Gastrocnemius medialis (tissue), 4 donors: ENCODE measurements around the gene PCDH18. TPM values are rescaled to one million over a fixed set of nuclear protein-coding genes. Genes with fewer than 3 reads are reported as not detected.
"Not testable (repeated sequence)": the region's sequence is repeated elsewhere in the genome, so short reads cannot be mapped to it uniquely, and the experiment has no call there.

Experiments used
- ATAC-seq, 2 donors: fragments of 150-250 bp; one replicate each; pipeline ENCODE4 v1.9.1; 2016
- DNase-seq, 2 donors: peaks; one replicate each; pipeline ENCODE4 v3.0.0-alpha.2; 2019
- H3K27ac ChIP-seq, 4 donors: fragments of 200-600 bp; sonication (generic); 1 replicate in 1 of 4; 2 replicates in 3 of 4; pipeline ENCODE4 v1.5.1; 2016 to 2018; ENCODE audit warnings: mild to moderate bottlenecking in 2 of 4, moderate library complexity in 1 of 4
- H3K27me3 ChIP-seq, 3 donors: fragments of 200-600 bp; sonication (generic) in 2 of 3; 1 replicate in 1 of 3; 2 replicates in 2 of 3; pipeline versions ENCODE4 v1.5.1 to v1.6.0; 2016 to 2019; ENCODE audit warnings: mild to moderate bottlenecking in 1 of 3, moderate library complexity in 1 of 3
- H3K36me3 ChIP-seq, 2 donors: fragments of 200-600 bp; sonication (generic) in 1 of 2; one replicate each; pipeline ENCODE4 v1.5.1; 2017 to 2018
- H3K4me1 ChIP-seq, 2 donors: fragments of 200-600 bp; sonication (generic) in 1 of 2; one replicate each; pipeline ENCODE4 v1.5.1; 2016 to 2017; ENCODE audit warnings: mild to moderate bottlenecking in 2 of 2
- H3K4me3 ChIP-seq, 4 donors: fragments of 200-600 bp; sonication (generic) in 3 of 4; 1 replicate in 1 of 4; 2 replicates in 3 of 4; pipeline ENCODE4 v1.5.1; 2016 to 2019; ENCODE audit warnings: mild to moderate bottlenecking in 2 of 4
- H3K9me3 ChIP-seq, 3 donors: fragments of 200-600 bp; sonication (generic) in 2 of 3; 1 replicate in 1 of 3; 2 replicates in 2 of 3; pipeline ENCODE4 v1.5.1; 2016 to 2019
- POLR2A ChIP-seq, 2 donors: fragments of 450-650 bp; IDR thresholded peaks; one replicate each; pipeline ENCODE4 v1.6.1; 2017; ENCODE audit warnings: antibody characterized with exemption in 2 of 2, mild to moderate bottlenecking in 2 of 2, moderate library complexity in 2 of 2
- in situ Hi-C, 4 donors: fragments of 200-750 bp; cut with MboI; loops; one replicate each; pipeline versions ENCODE4 v1.15.0 to v1.8.0; 2017; ENCODE audit warnings: low sequenced_read_pairs in 4 of 4
- intact Hi-C: fragments of 100-400 bp; cut with DNase I; formaldehyde crosslinking; loops from one replicate; pipeline ENCODE4 v1.15.1; 2023; ENCODE audit warnings: low total_unique reads
- total RNA-seq, 4 donors: library from RNA; depleted of rRNA; stranded (reverse); fragments of >200 nt; gene quantifications; one replicate each; pipeline versions ENCODE4 v1.1.0 to v1.2.3, GENCODE V29; 2016
- TF ChIP-seq, protein P1 (sequence below), 5 experiments: fragments of 450-650 bp in 3 of 5; fragments of 200-600 bp in 2 of 5; sonication (generic) in 2 of 5; IDR thresholded peaks in 4 of 5; conservative IDR thresholded peaks in 1 of 5; 1 replicate in 4 of 5; 2 replicates in 1 of 5; pipeline ENCODE4 v1.5.1; 2016 to 2019; ENCODE audit warnings: antibody characterized with exemption in 5 of 5, mild to moderate bottlenecking in 3 of 5, moderate library complexity in 3 of 5

Gene PCDH18
- total RNA-seq, 4 donors from 2014 or later, result 2.3 to 10.5 (median 5.9) TPM

DNA sequence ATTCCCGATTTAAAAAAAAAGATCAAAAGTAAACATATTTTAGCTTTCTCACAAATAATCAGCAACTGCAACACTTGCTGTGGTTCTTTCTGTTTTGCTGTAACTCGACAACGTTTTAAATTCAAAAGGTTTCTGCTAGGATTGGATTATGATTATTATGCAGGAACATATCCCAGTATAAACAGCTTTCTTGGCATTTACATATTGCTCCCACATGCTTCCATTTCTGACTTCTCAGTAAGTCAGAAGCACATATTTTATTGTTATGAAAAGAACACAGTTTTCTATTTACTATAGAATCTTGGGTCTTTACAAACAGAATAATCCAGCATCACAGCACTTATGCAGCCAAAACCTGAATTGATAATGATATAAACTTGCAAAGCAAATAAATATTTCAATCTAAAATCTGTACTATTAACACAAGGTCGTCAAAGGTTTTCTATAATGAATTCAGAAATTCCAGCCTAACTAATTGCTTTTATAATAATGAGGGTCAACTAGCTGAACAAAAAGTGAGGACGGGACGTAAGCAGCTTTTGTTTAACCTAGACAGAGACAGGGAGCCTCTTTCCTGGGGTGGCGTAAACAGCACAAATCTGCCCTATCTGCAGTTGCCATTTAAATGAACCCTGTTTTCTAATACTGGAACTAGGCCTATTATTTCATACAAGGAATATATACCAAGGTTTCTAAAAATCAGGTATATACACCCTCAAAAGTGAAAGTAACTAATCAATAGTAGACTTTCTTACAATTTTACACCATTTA, 9.8 kb upstream of the PCDH18 start:
- Histone ChIP-seq H3K4me3 (peak overlapping the region in 3 of 4 donors; percentile 18 to 30 (median 24)), H3K27ac (peak overlapping the region in 2 of 4 donors; percentile 17 to 28), H3K4me1 (peaks cover 0 to 10% of the 10 kb centered on the region in 2 donors), H3K36me3 (no peaks in the 10 kb centered on the region), H3K27me3 (no peaks in the 10 kb centered on the region), H3K9me3 (no peaks in the 10 kb centered on the region)
- ATAC-seq (no peak), DNase-seq (no peak)
- in situ Hi-C loops (no loop called here), intact Hi-C loops (no loop called here)
- no peak for TF ChIP-seq POLR2A (IDR thresholded peaks at IDR 0.05)
- TF ChIP-seq, protein P1, sequence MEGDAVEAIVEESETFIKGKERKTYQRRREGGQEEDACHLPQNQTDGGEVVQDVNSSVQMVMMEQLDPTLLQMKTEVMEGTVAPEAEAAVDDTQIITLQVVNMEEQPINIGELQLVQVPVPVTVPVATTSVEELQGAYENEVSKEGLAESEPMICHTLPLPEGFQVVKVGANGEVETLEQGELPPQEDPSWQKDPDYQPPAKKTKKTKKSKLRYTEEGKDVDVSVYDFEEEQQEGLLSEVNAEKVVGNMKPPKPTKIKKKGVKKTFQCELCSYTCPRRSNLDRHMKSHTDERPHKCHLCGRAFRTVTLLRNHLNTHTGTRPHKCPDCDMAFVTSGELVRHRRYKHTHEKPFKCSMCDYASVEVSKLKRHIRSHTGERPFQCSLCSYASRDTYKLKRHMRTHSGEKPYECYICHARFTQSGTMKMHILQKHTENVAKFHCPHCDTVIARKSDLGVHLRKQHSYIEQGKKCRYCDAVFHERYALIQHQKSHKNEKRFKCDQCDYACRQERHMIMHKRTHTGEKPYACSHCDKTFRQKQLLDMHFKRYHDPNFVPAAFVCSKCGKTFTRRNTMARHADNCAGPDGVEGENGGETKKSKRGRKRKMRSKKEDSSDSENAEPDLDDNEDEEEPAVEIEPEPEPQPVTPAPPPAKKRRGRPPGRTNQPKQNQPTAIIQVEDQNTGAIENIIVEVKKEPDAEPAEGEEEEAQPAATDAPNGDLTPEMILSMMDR (IDR thresholded peaks at IDR 0.05 in 4 of 5, conservative IDR thresholded peaks at IDR 0.05 in 1 of 5), result no peak

DNA sequence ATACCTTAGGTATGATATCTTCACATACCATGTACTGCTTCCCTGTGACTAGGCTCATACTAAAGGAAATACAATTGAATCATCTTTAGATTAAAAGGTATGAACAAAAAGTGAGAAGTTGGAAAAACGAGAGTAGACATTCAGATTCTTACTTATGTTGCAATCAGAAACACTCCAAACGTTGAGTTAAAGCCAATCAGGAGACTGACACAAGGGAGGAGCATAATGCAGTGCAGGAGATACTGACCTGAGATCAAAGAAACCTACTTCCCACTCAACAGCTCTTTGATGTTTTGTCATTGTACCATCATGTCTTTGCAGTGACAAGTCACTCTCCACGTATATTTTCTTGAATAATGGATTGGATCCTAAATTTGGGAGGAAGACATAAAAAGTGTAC, 8.9 kb upstream of the PCDH18 start:
- Histone ChIP-seq H3K27ac (no peak overlapping the region), H3K4me1 (peaks cover 0 to 10% of the 10 kb centered on the region in 2 donors), H3K36me3 (no peaks in the 10 kb centered on the region), H3K27me3 (no peaks in the 10 kb centered on the region), H3K9me3 (no peaks in the 10 kb centered on the region), H3K4me3 (no peak overlapping the region)
- DNase-seq (no peak), ATAC-seq (no peak)
- intact Hi-C loops, result no loop called here
- TF ChIP-seq, protein P1 (IDR thresholded peaks at IDR 0.05 in 4 of 5, conservative IDR thresholded peaks at IDR 0.05 in 1 of 5), result no peak
- TF ChIP-seq POLR2A (IDR thresholded peaks at IDR 0.05), result no peak
- in situ Hi-C loops, result no loop called here

DNA sequence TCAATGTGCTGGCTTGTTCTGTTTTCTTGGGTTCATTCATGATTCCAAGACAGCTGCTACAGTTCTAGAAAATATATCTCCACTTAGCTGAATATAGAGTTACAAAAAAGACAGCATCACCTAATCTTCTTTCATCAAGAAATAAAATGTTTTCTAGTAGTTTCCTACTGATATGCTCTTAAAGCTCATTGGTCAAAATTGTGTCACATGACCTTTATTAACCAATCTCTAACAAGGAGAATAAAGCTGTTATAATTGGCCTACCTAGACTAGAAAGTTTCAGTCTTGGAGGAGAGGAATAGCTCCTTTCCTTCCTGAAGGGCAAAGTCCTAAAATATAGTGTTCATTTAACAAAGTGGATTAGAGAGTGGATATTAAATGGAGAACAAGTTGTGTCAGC, 8.1 kb upstream of the PCDH18 start:
- no peak for ATAC-seq
- no peak overlapping the region for H3K4me3 ChIP-seq
- intact Hi-C loops (no loop called here), in situ Hi-C loops (no loop called here)
- H3K27ac ChIP-seq, result no peak overlapping the region
- no peaks in the 10 kb centered on the region for H3K36me3 ChIP-seq
- H3K9me3 ChIP-seq, result no peaks in the 10 kb centered on the region
- no peak for TF ChIP-seq POLR2A (IDR thresholded peaks at IDR 0.05)
- TF ChIP-seq, protein P1 (IDR thresholded peaks at IDR 0.05 in 4 of 5, conservative IDR thresholded peaks at IDR 0.05 in 1 of 5), result no peak
- H3K4me1 ChIP-seq, result peaks cover 0 to 3% of the 10 kb centered on the region in 2 donors
- H3K27me3 ChIP-seq, result no peaks in the 10 kb centered on the region
- no peak for DNase-seq

DNA sequence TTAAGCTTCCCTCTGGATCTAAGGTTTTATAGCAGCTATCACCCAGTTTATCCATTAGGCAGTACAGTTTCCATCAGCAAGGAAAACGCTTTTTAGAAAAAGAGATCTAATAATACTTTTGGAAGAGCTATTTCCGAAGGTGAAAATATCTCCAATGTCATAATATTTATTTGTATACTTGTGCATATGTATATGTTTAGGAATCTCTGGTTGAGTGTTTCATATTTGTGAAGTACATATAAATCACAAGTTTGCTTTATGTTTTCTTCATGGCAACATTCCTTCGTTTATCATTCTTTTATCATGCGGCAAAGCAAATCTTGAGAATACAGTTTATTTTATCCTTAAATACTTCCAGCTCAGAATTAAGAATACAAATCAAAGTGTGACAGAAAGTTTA, 6.2 kb upstream of the PCDH18 start:
- no peak for TF ChIP-seq POLR2A (IDR thresholded peaks at IDR 0.05)
- TF ChIP-seq, protein P1 (IDR thresholded peaks at IDR 0.05 in 4 of 5, conservative IDR thresholded peaks at IDR 0.05 in 1 of 5), result no peak
- ATAC-seq (no peak), DNase-seq (no peak)
- no peak overlapping the region for H3K27ac ChIP-seq
- intact Hi-C loops, result no loop called here
- H3K9me3 ChIP-seq, result no peaks in the 10 kb centered on the region
- H3K4me3 ChIP-seq, result no peak overlapping the region
- in situ Hi-C loops, result no loop called here
- H3K36me3 ChIP-seq, result no peaks in the 10 kb centered on the region
- no peaks in the 10 kb centered on the region for H3K27me3 ChIP-seq
- no peaks in the 10 kb centered on the region for H3K4me1 ChIP-seq

DNA sequence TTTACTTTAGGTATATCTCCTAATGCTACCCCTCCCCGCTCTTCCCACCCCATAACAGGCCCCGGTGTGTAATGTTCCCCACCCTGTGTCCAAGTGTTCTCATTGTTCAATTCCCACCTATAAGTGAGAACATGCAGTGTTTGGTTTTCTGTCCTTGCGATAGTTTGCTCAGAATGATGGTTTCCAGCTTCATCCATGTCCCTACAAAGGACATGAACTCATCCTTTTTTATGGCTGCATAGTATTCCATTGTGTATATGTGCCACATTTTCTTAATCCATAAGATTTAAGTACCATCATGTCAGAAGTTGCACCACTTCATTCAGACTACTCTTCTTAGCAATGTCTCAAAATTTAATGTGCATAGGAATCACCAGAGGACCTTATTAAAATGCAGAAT, 5.5 kb upstream of the PCDH18 start:
- H3K27ac ChIP-seq, intact Hi-C loops, H3K9me3 ChIP-seq, H3K27me3 ChIP-seq, H3K4me3 ChIP-seq, H3K4me1 ChIP-seq, in situ Hi-C loops, H3K36me3 ChIP-seq, DNase-seq, ATAC-seq: not testable (repeated sequence)
